HCT116 (cell line): ENCODE data around the gene TEK. TPM values are rescaled to one million over a fixed set of nuclear protein-coding genes. Genes with fewer than 3 reads are reported as not detected.

ENCODE experiments used
- total RNA-seq: library from RNA; stranded (reverse); gene quantifications from one replicate; pipeline ENCODE4 v1.2.1, GENCODE V29; 2021; ENCODE audit not compliant: unreplicated experiment

Gene TEK
- total RNA-seq, 1 experiment from 2014 or later = 0.15 TPM

Other genes with a start within 250 kb of the TEK start
- 19.1 TPM for gene CAAP1, start 216.4 kb upstream of the TEK start, total RNA-seq
- gene PLAA, start 162.0 kb upstream of the TEK start, total RNA-seq = 41.2 TPM
- gene IFT74, start 152.8 kb upstream of the TEK start, total RNA-seq = 18.2 TPM
- not detected for gene LRRC19, start 103.6 kb upstream of the TEK start, total RNA-seq
- gene EQTN, start 187.9 kb downstream of the TEK start, total RNA-seq = not detected